Measurements from ENCODE around the gene KIF22. TPM values are rescaled to one million over a fixed set of nuclear protein-coding genes. Genes with fewer than 3 reads are reported as not detected.

The KIF22 gene
- total RNA-seq, 6 experiments from 2014 or later: 9.8 to 27.1 (median 24.7) TPM

- no peak for ATAC-seq
- WGBS (ENCODE audit: insufficient coverage, low coverage, low lambda C conversion rate, missing lambda C conversion rate): 90% methylated on average over 7 of the region's 7 CpGs
- Histone ChIP-seq H3K27me3 (no peaks in the 10 kb centered on the region), H3K4me1 (peaks cover 0 to 8% (median 1%) of the 10 kb centered on the region in 4 donors), H3K9me3 (no peaks in the 10 kb centered on the region), H3K27ac (no peak overlapping the region), H3K36me3 (peaks cover 9 to 66% (median 36%) of the 10 kb centered on the region in 4 donors), H3K4me3 (no peak overlapping the region)
- no peak for DNase-seq
- intact Hi-C loops (cut with DNase I): no loop called here
- TF ChIP-seq, protein P1, sequence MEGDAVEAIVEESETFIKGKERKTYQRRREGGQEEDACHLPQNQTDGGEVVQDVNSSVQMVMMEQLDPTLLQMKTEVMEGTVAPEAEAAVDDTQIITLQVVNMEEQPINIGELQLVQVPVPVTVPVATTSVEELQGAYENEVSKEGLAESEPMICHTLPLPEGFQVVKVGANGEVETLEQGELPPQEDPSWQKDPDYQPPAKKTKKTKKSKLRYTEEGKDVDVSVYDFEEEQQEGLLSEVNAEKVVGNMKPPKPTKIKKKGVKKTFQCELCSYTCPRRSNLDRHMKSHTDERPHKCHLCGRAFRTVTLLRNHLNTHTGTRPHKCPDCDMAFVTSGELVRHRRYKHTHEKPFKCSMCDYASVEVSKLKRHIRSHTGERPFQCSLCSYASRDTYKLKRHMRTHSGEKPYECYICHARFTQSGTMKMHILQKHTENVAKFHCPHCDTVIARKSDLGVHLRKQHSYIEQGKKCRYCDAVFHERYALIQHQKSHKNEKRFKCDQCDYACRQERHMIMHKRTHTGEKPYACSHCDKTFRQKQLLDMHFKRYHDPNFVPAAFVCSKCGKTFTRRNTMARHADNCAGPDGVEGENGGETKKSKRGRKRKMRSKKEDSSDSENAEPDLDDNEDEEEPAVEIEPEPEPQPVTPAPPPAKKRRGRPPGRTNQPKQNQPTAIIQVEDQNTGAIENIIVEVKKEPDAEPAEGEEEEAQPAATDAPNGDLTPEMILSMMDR (IDR thresholded peaks at IDR 0.05): no peak
- TF ChIP-seq POLR2A (IDR thresholded peaks at IDR 0.05): no peak
These were observed 45.4 kb downstream of the KIF22 start for GRCh38 chr16:29835926-29836325.

GRCh38 chr16:29836623-29837022 lies 46.1 kb downstream of the KIF22 start:
- peak in 1 of 4 donors; percentile 8 for ATAC-seq
- 100% methylated on average over 1 of the region's 15 CpGs for WGBS (ENCODE audit: insufficient coverage, low coverage, low lambda C conversion rate, missing lambda C conversion rate)

DNA sequence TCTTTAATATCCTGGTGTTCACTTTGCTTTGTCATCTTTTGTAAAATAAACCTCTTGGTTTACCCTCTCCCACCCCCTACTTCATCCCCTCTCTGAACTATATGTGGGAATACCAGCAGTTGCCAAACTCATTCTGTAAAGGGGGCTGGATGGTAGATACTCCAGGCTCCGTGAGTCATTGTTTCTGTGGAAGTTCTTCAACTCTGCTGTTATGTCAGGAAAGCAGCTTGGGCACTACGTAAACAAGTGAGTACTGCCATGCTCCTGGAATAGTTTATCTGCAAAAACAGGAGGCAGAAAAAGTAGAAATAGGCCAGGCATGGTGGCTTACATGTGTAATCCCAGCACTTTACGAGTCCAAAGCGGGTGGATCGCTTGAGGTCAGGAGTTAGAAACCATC lies 47.3 kb downstream of the KIF22 start:
- Histone ChIP-seq H3K4me1 (no peaks in the 10 kb centered on the region), H3K27me3 (no peaks in the 10 kb centered on the region), H3K36me3 (peaks cover 9 to 73% (median 36%) of the 10 kb centered on the region in 4 donors), H3K9me3 (no peaks in the 10 kb centered on the region), H3K27ac (no peak overlapping the region), H3K4me3 (no peak overlapping the region)
- WGBS (ENCODE audit: insufficient coverage, low coverage, low lambda C conversion rate, missing lambda C conversion rate): 98% methylated on average over 5 of the region's 5 CpGs
- TF ChIP-seq, protein P1 (IDR thresholded peaks at IDR 0.05): no peak
- TF ChIP-seq POLR2A (IDR thresholded peaks at IDR 0.05): no peak
- intact Hi-C loops (cut with DNase I): no loop called here
- DNase-seq (no peak), ATAC-seq (no peak)

More at GRCh38 chr16:29836623-29837022, 46.1 kb downstream of the KIF22 start:
- Histone ChIP-seq H3K27ac (no peak overlapping the region), H3K4me1 (peaks cover 0 to under 1% (median 0%) of the 10 kb centered on the region in 4 donors), H3K9me3 (no peaks in the 10 kb centered on the region), H3K27me3 (no peaks in the 10 kb centered on the region), H3K36me3 (peaks cover 9 to 69% (median 35%) of the 10 kb centered on the region in 4 donors), H3K4me3 (no peak overlapping the region)
- no peak for TF ChIP-seq POLR2A (IDR thresholded peaks at IDR 0.05)
- TF ChIP-seq, protein P1 (IDR thresholded peaks at IDR 0.05): no peak
- intact Hi-C loops (cut with DNase I): no loop called here
- no peak for DNase-seq

GRCh38 chr16:29839822-29840221 lies 49.3 kb downstream of the KIF22 start:
- Histone ChIP-seq H3K36me3 (peaks cover 0 to 59% (median 28%) of the 10 kb centered on the region in 4 donors), H3K27ac (no peak overlapping the region), H3K4me1 (no peaks in the 10 kb centered on the region), H3K4me3 (no peak overlapping the region), H3K27me3 (no peaks in the 10 kb centered on the region), H3K9me3 (no peaks in the 10 kb centered on the region)
- intact Hi-C loops (cut with DNase I): no loop called here
- TF ChIP-seq POLR2A (IDR thresholded peaks at IDR 0.05): no peak
- TF ChIP-seq, protein P1 (IDR thresholded peaks at IDR 0.05): no peak
- DNase-seq: no peak
- 93% methylated on average over 3 of the region's 6 CpGs for WGBS (ENCODE audit: insufficient coverage, low coverage, low lambda C conversion rate, missing lambda C conversion rate)
- no peak for ATAC-seq

GRCh38 chr16:29840240-29840639 lies 49.7 kb downstream of the KIF22 start:
- ATAC-seq (no peak), DNase-seq (no peak)
- 91% methylated on average over 5 of the region's 10 CpGs for WGBS (ENCODE audit: insufficient coverage, low coverage, low lambda C conversion rate, missing lambda C conversion rate)
- Histone ChIP-seq H3K27ac (no peak overlapping the region), H3K9me3 (no peaks in the 10 kb centered on the region), H3K4me1 (no peaks in the 10 kb centered on the region), H3K36me3 (peaks cover 0 to 56% (median 27%) of the 10 kb centered on the region in 4 donors), H3K27me3 (no peaks in the 10 kb centered on the region), H3K4me3 (no peak overlapping the region)
- intact Hi-C loops (cut with DNase I): no loop called here
- TF ChIP-seq POLR2A (IDR thresholded peaks at IDR 0.05): no peak
- TF ChIP-seq, protein P1 (IDR thresholded peaks at IDR 0.05): no peak

Data from right lobe of liver (tissue), 6 donors.